ENCODE measurements around the gene MAML2.

MAML2 gene

GRCh38 chr11:96109331-96110030 lies 233.5 kb downstream of the MAML2 start:
- Histone ChIP-seq H3K27ac (no peak overlapping the region), H3K4me3 (ENCODE audit: low read depth in 1 of 2, low read length in 1 of 2) (no peak overlapping the region)

GRCh38 chr11:96107143-96107824 lies 235.7 kb downstream of the MAML2 start:
- no peak for TF ChIP-seq CTCF (IDR thresholded peaks at IDR 0.05)
- H3K27me3 ChIP-seq, result no peaks in the 10 kb centered on the region
- no peak overlapping the region for H3K27ac ChIP-seq
- H3K36me3 ChIP-seq, result no peaks in the 10 kb centered on the region
- no peaks in the 10 kb centered on the region for H3K9me3 ChIP-seq
- H3K4me1 ChIP-seq (ENCODE audit: control insufficient read depth in 1 of 2, insufficient read depth in 1 of 2, low read depth in 1 of 2, low read length in 1 of 2), result no peaks in the 10 kb centered on the region
- no peak overlapping the region for H3K4me3 ChIP-seq (ENCODE audit: low read depth in 1 of 2, low read length in 1 of 2)

More at GRCh38 chr11:96109331-96110030, 233.5 kb downstream of the MAML2 start:
- H3K27me3 ChIP-seq, result no peaks in the 10 kb centered on the region
- H3K4me1 ChIP-seq (ENCODE audit: control insufficient read depth in 1 of 2, insufficient read depth in 1 of 2, low read depth in 1 of 2, low read length in 1 of 2), result no peaks in the 10 kb centered on the region
- TF ChIP-seq CTCF (IDR thresholded peaks at IDR 0.05), result no peak
- H3K36me3 ChIP-seq, result no peaks in the 10 kb centered on the region
- no peaks in the 10 kb centered on the region for H3K9me3 ChIP-seq

- no peak for TF ChIP-seq CTCF (IDR thresholded peaks at IDR 0.05)
- no peaks in the 10 kb centered on the region for H3K36me3 ChIP-seq
- H3K4me3 ChIP-seq (ENCODE audit: low read depth in 1 of 2, low read length in 1 of 2), result no peak overlapping the region
- no peaks in the 10 kb centered on the region for H3K27me3 ChIP-seq
- H3K27ac ChIP-seq, result no peak overlapping the region
- no peaks in the 10 kb centered on the region for H3K9me3 ChIP-seq
- H3K4me1 ChIP-seq (ENCODE audit: control insufficient read depth in 1 of 2, insufficient read depth in 1 of 2, low read depth in 1 of 2, low read length in 1 of 2), result no peaks in the 10 kb centered on the region
Measured at GRCh38 chr11:96106645-96107044, 236.3 kb downstream of the MAML2 start.

GRCh38 chr11:96105944-96106343 lies 237.1 kb downstream of the MAML2 start:
- no peak for TF ChIP-seq CTCF (IDR thresholded peaks at IDR 0.05)
- no peaks in the 10 kb centered on the region for H3K4me1 ChIP-seq (ENCODE audit: control insufficient read depth in 1 of 2, insufficient read depth in 1 of 2, low read depth in 1 of 2, low read length in 1 of 2)
- H3K9me3 ChIP-seq, result no peaks in the 10 kb centered on the region
- no peak overlapping the region for H3K4me3 ChIP-seq (ENCODE audit: low read depth in 1 of 2, low read length in 1 of 2)
- H3K27me3 ChIP-seq, result no peaks in the 10 kb centered on the region
- H3K36me3 ChIP-seq, result no peaks in the 10 kb centered on the region
- no peak overlapping the region for H3K27ac ChIP-seq

- Histone ChIP-seq H3K4me3 (ENCODE audit: low read depth in 1 of 2, low read length in 1 of 2) (no peak overlapping the region), H3K4me1 (ENCODE audit: control insufficient read depth in 1 of 2, insufficient read depth in 1 of 2, low read depth in 1 of 2, low read length in 1 of 2) (no peaks in the 10 kb centered on the region)
- no peak for TF ChIP-seq CTCF (IDR thresholded peaks at IDR 0.05)
Measured at GRCh38 chr11:96105197-96105895, 237.6 kb downstream of the MAML2 start.

More at GRCh38 chr11:96105197-96105895, 237.6 kb downstream of the MAML2 start:
- H3K27me3 ChIP-seq, result no peaks in the 10 kb centered on the region
- H3K9me3 ChIP-seq, result no peaks in the 10 kb centered on the region
- H3K27ac ChIP-seq, result no peak overlapping the region
- no peaks in the 10 kb centered on the region for H3K36me3 ChIP-seq
